HS-27A (cell line): ENCODE measurements around the gene SOHLH1.

ENCODE experiments used
- DNase-seq: peaks from one replicate; pipeline ENCODE4 v3.0.0-alpha.2; 2012; ENCODE audit warnings: low read depth, missing footprints

SOHLH1 gene

GRCh38 chr9:135699440-135699839 is at the start of gene SOHLH1:
Gene SOHLH1 (minus strand): TSS chr9:135699481. CDS start chr9:135699467, 14 bp downstream.
- DNase-seq, result no peak

GRCh38 chr9:135748676-135749075 is 49.4 kb upstream of the SOHLH1 start:
- no peak for DNase-seq

- no peak for DNase-seq
Observed at GRCh38 chr9:135747311-135747710, 48.0 kb upstream of the SOHLH1 start.

GRCh38 chr9:135746565-135746964 is 47.3 kb upstream of the SOHLH1 start:
- no peak for DNase-seq

GRCh38 chr9:135745686-135746324 is 46.5 kb upstream of the SOHLH1 start:
- DNase-seq, result no peak

- DNase-seq, result no peak
Observed at GRCh38 chr9:135745189-135745588, 45.9 kb upstream of the SOHLH1 start.

GRCh38 chr9:135744333-135745070 is 45.2 kb upstream of the SOHLH1 start:
- no peak for DNase-seq

GRCh38 chr9:135743546-135744332 is 44.5 kb upstream of the SOHLH1 start:
- DNase-seq, result no peak

GRCh38 chr9:135743021-135743420 is 43.7 kb upstream of the SOHLH1 start:
- no peak for DNase-seq

- no peak for DNase-seq
Observed at GRCh38 chr9:135741276-135742219, 42.3 kb upstream of the SOHLH1 start.

- DNase-seq, result no peak
Observed at GRCh38 chr9:135739271-135740220, 40.3 kb upstream of the SOHLH1 start.

GRCh38 chr9:135737840-135738521 is 38.7 kb upstream of the SOHLH1 start:
- DNase-seq, result no peak

GRCh38 chr9:135736979-135737839 is 37.9 kb upstream of the SOHLH1 start:
- no peak for DNase-seq

GRCh38 chr9:135736272-135736978 is 37.1 kb upstream of the SOHLH1 start:
- no peak for DNase-seq

GRCh38 chr9:135734616-135735144 is 35.4 kb upstream of the SOHLH1 start:
- DNase-seq, result no peak

- DNase-seq, result no peak
Observed at GRCh38 chr9:135732569-135733257, 33.4 kb upstream of the SOHLH1 start.

GRCh38 chr9:135731454-135731853 is 32.2 kb upstream of the SOHLH1 start:
- no peak for DNase-seq
